ENCODE results near the gene RGS7. TPM values are rescaled to one million over a fixed set of nuclear protein-coding genes. Genes with fewer than 3 reads are reported as not detected.

Gene RGS7
- total RNA-seq, 1 experiment from 2014 or later = 0.10 TPM

DNA sequence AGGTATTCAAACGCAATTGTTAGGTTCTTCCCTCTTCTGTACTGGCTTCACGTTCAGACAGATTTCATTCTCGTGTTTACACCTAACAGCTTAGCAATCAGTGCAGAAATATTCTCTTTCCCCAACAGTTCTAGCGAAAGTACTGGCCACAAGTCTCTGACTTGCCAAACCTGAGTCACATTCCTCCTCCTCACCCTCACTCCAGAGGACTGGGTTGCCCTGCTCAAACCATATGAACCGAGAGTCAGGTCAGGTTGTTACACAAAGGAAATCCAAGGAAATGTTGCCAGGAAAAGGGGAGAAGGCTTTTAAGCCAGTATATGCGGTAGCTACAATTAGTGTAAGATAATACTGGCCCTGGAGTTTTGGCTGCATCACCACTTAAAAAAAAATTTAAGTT is 282.5 kb downstream of the RGS7 start:
- no peak for TF ChIP-seq POLR2AphosphoS5 (IDR thresholded peaks at IDR 0.05; ENCODE audit: low read depth, low read length)
- no peak for TF ChIP-seq SIN3A (IDR thresholded peaks at IDR 0.05; ENCODE audit: borderline replicate concordance, insufficient read depth, low read depth, low read length)
- TF ChIP-seq, protein P1, sequence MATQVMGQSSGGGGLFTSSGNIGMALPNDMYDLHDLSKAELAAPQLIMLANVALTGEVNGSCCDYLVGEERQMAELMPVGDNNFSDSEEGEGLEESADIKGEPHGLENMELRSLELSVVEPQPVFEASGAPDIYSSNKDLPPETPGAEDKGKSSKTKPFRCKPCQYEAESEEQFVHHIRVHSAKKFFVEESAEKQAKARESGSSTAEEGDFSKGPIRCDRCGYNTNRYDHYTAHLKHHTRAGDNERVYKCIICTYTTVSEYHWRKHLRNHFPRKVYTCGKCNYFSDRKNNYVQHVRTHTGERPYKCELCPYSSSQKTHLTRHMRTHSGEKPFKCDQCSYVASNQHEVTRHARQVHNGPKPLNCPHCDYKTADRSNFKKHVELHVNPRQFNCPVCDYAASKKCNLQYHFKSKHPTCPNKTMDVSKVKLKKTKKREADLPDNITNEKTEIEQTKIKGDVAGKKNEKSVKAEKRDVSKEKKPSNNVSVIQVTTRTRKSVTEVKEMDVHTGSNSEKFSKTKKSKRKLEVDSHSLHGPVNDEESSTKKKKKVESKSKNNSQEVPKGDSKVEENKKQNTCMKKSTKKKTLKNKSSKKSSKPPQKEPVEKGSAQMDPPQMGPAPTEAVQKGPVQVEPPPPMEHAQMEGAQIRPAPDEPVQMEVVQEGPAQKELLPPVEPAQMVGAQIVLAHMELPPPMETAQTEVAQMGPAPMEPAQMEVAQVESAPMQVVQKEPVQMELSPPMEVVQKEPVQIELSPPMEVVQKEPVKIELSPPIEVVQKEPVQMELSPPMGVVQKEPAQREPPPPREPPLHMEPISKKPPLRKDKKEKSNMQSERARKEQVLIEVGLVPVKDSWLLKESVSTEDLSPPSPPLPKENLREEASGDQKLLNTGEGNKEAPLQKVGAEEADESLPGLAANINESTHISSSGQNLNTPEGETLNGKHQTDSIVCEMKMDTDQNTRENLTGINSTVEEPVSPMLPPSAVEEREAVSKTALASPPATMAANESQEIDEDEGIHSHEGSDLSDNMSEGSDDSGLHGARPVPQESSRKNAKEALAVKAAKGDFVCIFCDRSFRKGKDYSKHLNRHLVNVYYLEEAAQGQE (IDR thresholded peaks at IDR 0.05; ENCODE audit: insufficient read depth in 1 of 2, low read depth in 2 of 2, low read length in 1 of 2) = no peak
- TF ChIP-seq CTCF (IDR thresholded peaks at IDR 0.05) = no peak
- ChIA-PET POLR2A (no interaction called here), CTCF (no interaction called here)
- Histone ChIP-seq H3K4me1 (ENCODE audit: control insufficient read depth, insufficient read depth, low read length) (no peaks in the 10 kb centered on the region), H3K27me3 (ENCODE audit: control insufficient read depth, insufficient read depth, low read length) (no peaks in the 10 kb centered on the region), H3K27ac (ENCODE audit: low read length) (no peak overlapping the region), H3K36me3 (ENCODE audit: control insufficient read depth, insufficient read depth, low read length) (no peaks in the 10 kb centered on the region), H3K4me3 (ENCODE audit: low read depth in 2 of 2, low read length in 2 of 2) (no peak overlapping the region), H3K9me3 (ENCODE audit: control insufficient read depth, insufficient read depth, low read depth, low read length) (no peaks in the 10 kb centered on the region)
- DNase-seq (ENCODE audit: low read depth, low spot score) = no peak
- in situ Hi-C loops (cut with HindIII; ENCODE audit: low pct_unique_long_range_greater_than_20kb, low sequenced_read_pairs) = no loop called here
- ATAC-seq = no peak
- intact Hi-C loops (cut with micrococcal nuclease; ENCODE audit: unreplicated experiment) = no loop called here
- no TSS peak for BruUV-seq (replicated peaks)

DNA sequence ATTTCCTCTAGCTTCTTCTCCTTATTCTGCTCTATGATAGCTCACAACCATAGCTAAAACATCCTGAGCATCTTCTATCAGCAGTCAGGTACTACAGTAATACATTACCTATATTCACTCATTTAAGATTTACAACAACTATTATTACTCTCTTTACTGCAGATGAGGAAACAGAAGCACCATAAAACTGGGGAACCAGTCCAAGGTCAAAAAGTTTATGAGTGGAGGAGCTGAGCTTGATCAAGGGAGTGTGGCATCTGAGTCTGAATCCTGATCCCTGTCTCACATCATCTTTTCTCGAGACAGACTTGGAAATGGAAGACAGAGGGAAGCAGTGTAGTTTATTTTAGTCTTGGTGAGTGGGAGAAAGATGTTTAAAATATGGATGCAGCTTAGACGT is 288.6 kb downstream of the RGS7 start:
- TF ChIP-seq POLR2AphosphoS5 (IDR thresholded peaks at IDR 0.05; ENCODE audit: low read depth, low read length) = no peak
- no peak for TF ChIP-seq CTCF (IDR thresholded peaks at IDR 0.05)
- TF ChIP-seq, protein P1 (IDR thresholded peaks at IDR 0.05; ENCODE audit: insufficient read depth in 1 of 2, low read depth in 2 of 2, low read length in 1 of 2) = no peak
- BruUV-seq (replicated peaks) = no TSS peak
- POLR2A ChIA-PET = no interaction called here
- DNase-seq (ENCODE audit: low read depth, low spot score) = no peak
- H3K9me3 ChIP-seq (ENCODE audit: control insufficient read depth, insufficient read depth, low read depth, low read length) = no peaks in the 10 kb centered on the region
- in situ Hi-C loops (cut with HindIII; ENCODE audit: low pct_unique_long_range_greater_than_20kb, low sequenced_read_pairs) = no loop called here
- no peak overlapping the region for H3K27ac ChIP-seq (ENCODE audit: low read length)
- no peak overlapping the region for H3K4me3 ChIP-seq (ENCODE audit: low read depth in 2 of 2, low read length in 2 of 2)
- H3K36me3 ChIP-seq (ENCODE audit: control insufficient read depth, insufficient read depth, low read length) = no peaks in the 10 kb centered on the region
- CTCF ChIA-PET = no interaction called here
- no peaks in the 10 kb centered on the region for H3K4me1 ChIP-seq (ENCODE audit: control insufficient read depth, insufficient read depth, low read length)
- no peaks in the 10 kb centered on the region for H3K27me3 ChIP-seq (ENCODE audit: control insufficient read depth, insufficient read depth, low read length)
- intact Hi-C loops (cut with micrococcal nuclease; ENCODE audit: unreplicated experiment) = no loop called here
- no peak for ATAC-seq
